RWPE2 (cell line): ENCODE measurements around the gene PXT1.

Experiments used
- ATAC-seq: fragments of 200-7000 bp; cut with Tn5 transposase; 3 replicates; pipeline ENCODE4 v1.9.1; 2021; ENCODE audit warnings: low read depth
- DNase-seq: peaks from one replicate; pipeline ENCODE4 v3.0.0-alpha.2; 2020; ENCODE audit warnings: low spot score
- H3K27ac ChIP-seq: fragments of 450-650 bp; 2 replicates; pipeline ENCODE4 v1.5.1; 2017; ENCODE audit warnings: mild to moderate bottlenecking; ENCODE audit not compliant: poor library complexity, severe bottlenecking
- H3K27me3 ChIP-seq: fragments of 250-450 bp; sonication (Bioruptor Pico); 2 replicates; pipeline ENCODE4 v1.5.1; 2021; ENCODE audit warnings: mild to moderate bottlenecking, moderate library complexity; ENCODE audit not compliant: insufficient read depth, poor library complexity, severe bottlenecking
- H3K36me3 ChIP-seq: fragments of 250-450 bp; sonication (Bioruptor Pico); 2 replicates; pipeline ENCODE4 v1.5.1; 2020; ENCODE audit warnings: low read depth, mild to moderate bottlenecking, moderate library complexity
- H3K4me1 ChIP-seq: fragments of 250-450 bp; sonication (Bioruptor Pico); 2 replicates; pipeline ENCODE4 v1.5.1; 2021; ENCODE audit warnings: mild to moderate bottlenecking, moderate library complexity; ENCODE audit not compliant: insufficient read depth, poor library complexity, severe bottlenecking
- H3K4me3 ChIP-seq: fragments of 250-450 bp; sonication (Bioruptor Pico); 2 replicates; pipeline ENCODE4 v1.5.1; 2021; ENCODE audit warnings: mild to moderate bottlenecking, moderate library complexity; ENCODE audit not compliant: severe bottlenecking
- H3K9me3 ChIP-seq: fragments of 250-450 bp; sonication (Bioruptor Pico); 2 replicates; pipeline ENCODE4 v1.5.1; 2021; ENCODE audit warnings: mild to moderate bottlenecking, moderate library complexity; ENCODE audit not compliant: severe bottlenecking
- CTCF ChIP-seq: fragments of 450-650 bp; IDR thresholded peaks from one replicate; pipeline ENCODE4 v1.5.1; 2017; ENCODE audit warnings: mild to moderate bottlenecking, moderate library complexity; ENCODE audit not compliant: poor library complexity, severe bottlenecking

Gene PXT1

GRCh38 chr6:36478051-36478526, 35.4 kb upstream of the PXT1 start:
- ATAC-seq = no peak
- DNase-seq = no peak
- Histone ChIP-seq H3K36me3 (peaks cover 65% of the 10 kb centered on the region), H3K27me3 (no peaks in the 10 kb centered on the region), H3K4me3 (no peak overlapping the region), H3K27ac (no peak overlapping the region), H3K4me1 (no peaks in the 10 kb centered on the region), H3K9me3 (no peaks in the 10 kb centered on the region)
- TF ChIP-seq CTCF = no peak

GRCh38 chr6:36469946-36470345, 27.3 kb upstream of the PXT1 start:
- H3K9me3 ChIP-seq = no peaks in the 10 kb centered on the region
- H3K36me3 ChIP-seq = peaks cover 47% of the 10 kb centered on the region
- DNase-seq (no peak), ATAC-seq (no peak)
- TF ChIP-seq CTCF = no peak
- H3K4me1 ChIP-seq = no peaks in the 10 kb centered on the region
- H3K4me3 ChIP-seq = no peak overlapping the region
- H3K27me3 ChIP-seq = no peaks in the 10 kb centered on the region
- H3K27ac ChIP-seq = no peak overlapping the region

GRCh38 chr6:36469148-36469661, 26.6 kb upstream of the PXT1 start:
- H3K27ac ChIP-seq = no peak overlapping the region
- H3K9me3 ChIP-seq = no peaks in the 10 kb centered on the region
- TF ChIP-seq CTCF = no peak
- ATAC-seq = no peak
- H3K4me1 ChIP-seq = no peaks in the 10 kb centered on the region
- no peak for DNase-seq
- no peak overlapping the region for H3K4me3 ChIP-seq
- no peaks in the 10 kb centered on the region for H3K27me3 ChIP-seq
- peaks cover 41% of the 10 kb centered on the region for H3K36me3 ChIP-seq

- Histone ChIP-seq H3K36me3 (peaks cover 34% of the 10 kb centered on the region), H3K4me1 (no peaks in the 10 kb centered on the region), H3K27ac (no peak overlapping the region), H3K4me3 (no peak overlapping the region), H3K27me3 (no peaks in the 10 kb centered on the region), H3K9me3 (no peaks in the 10 kb centered on the region)
- ATAC-seq (no peak), DNase-seq (no peak)
- TF ChIP-seq CTCF = no peak
Measured at GRCh38 chr6:36467625-36468024, 25.0 kb upstream of the PXT1 start.

- Histone ChIP-seq H3K27ac (no peak overlapping the region), H3K9me3 (no peaks in the 10 kb centered on the region), H3K36me3 (peaks cover 7% of the 10 kb centered on the region), H3K27me3 (no peaks in the 10 kb centered on the region), H3K4me3 (no peak overlapping the region), H3K4me1 (no peaks in the 10 kb centered on the region)
- no peak for DNase-seq
- no peak for TF ChIP-seq CTCF
- ATAC-seq = no peak
Measured at GRCh38 chr6:36464233-36464632, 21.6 kb upstream of the PXT1 start.
